ENCODE results near the gene ACOX2. TPM values are rescaled to one million over a fixed set of nuclear protein-coding genes. Genes with fewer than 3 reads are reported as not detected.
"Not testable (repeated sequence)": the region's sequence is repeated elsewhere in the genome, so short reads cannot be mapped to it uniquely, and the experiment has no call there.

ACOX2 gene
- total and polyA plus RNA-seq, 9 donors: 6.8 to 57.7 (median 23.7) TPM

DNA sequence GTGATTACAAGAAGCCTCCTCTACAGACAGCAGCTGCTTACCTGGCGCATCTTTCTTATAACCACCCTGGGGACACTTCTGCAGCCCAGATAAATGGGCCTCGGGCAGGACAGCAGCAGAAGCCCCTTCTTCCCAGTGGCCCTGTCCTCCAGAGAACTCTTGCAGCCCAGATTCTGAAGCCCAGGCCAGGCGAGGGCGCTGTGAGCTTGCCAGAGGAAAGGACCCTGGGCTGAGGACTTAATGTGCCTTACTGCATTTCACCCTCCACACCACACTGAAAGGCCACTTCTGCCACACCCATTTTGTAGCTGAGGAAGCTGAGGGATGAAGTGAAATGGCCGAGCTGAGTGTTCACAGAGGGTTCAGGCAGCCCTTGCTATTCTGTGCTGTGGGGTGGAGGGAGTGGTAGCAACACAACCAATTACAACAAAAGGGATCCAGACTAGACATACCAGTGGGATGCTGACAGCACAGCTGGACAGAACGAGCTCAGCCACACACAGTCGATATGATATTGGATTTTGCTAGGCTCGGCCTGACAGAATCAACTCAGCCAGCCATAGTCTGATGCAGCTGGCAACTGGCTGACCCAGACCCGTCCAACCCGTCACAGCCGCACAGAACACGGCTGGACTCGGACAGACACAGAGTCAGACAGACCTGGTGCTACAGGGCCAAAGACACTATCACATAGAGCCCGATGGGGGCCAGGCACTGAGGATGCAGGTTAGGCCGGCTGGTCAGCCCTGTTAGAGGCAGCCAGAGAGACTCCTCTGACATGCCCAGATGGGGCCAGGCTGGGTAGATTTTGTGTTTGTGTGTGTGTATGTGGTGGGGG is 7.3 kb downstream of the ACOX2 start:
- Histone ChIP-seq H3K4me1 (ENCODE audit: insufficient read depth) (peaks cover 2% of the 10 kb centered on the region), H3K4me3 (no peak overlapping the region), H3K27me3 (no peaks in the 10 kb centered on the region), H3K36me3 (no peaks in the 10 kb centered on the region), H3K27ac (no peak overlapping the region), H3K9me3 (no peaks in the 10 kb centered on the region)
- intact Hi-C loops (cut with DNase I): loop anchor here in 2 of 4 donors (5.0 to 10.0 kb wide), 5 partner anchors 37 to 335 kb away; partner anchors contain the start of genes HTD2 (in 1 of the 2), KCTD6 (in 1 of the 2) and RPP14 (in 1 of the 2)
- TF ChIP-seq EP300 (IDR thresholded peaks at IDR 0.05) (no peak), POLR2A (IDR thresholded peaks at IDR 0.05) (no peak)
- WGBS, 3 donors: 75 to 78% (median 76%) methylated on average over 15 of the region's 15 CpGs
- DNase-seq: no peak

DNA sequence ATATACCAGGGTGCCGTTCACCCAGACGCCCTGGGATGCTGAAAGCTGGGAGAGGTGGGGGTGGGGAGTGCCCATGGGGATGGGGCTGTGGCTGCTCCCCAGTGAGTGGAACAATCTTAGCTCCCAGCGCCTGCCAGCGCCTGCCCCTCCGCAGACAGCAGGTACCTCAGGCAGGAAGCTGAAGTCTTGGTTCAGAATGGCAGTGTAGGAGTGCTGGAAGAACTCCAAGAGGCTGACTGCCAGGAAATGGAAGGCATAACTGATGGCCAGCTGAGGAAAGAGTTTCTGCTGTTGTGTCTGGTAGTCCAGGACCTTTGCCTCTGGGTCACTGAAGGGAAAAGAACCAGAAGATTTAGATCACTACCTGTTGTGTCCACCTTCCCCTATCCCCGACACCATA is 8.4 kb downstream of the ACOX2 start:
- H3K36me3 ChIP-seq: no peaks in the 10 kb centered on the region
- no peaks in the 10 kb centered on the region for H3K27me3 ChIP-seq
- H3K27ac ChIP-seq: no peak overlapping the region
- H3K9me3 ChIP-seq: no peaks in the 10 kb centered on the region
- H3K4me1 ChIP-seq (ENCODE audit: insufficient read depth): peaks cover 2% of the 10 kb centered on the region
- WGBS, 3 donors: 57 to 71% (median 71%) methylated on average over 6 of the region's 6 CpGs
- intact Hi-C loops (cut with DNase I): no loop called here
- TF ChIP-seq EP300 (IDR thresholded peaks at IDR 0.05) (no peak), CTCF (IDR thresholded peaks at IDR 0.05) (no peak), POLR2A (IDR thresholded peaks at IDR 0.05) (no peak)
- H3K4me3 ChIP-seq: no peak overlapping the region
- DNase-seq: no peak

GRCh38 chr3:58527440-58527839 is 9.6 kb downstream of the ACOX2 start:
- H3K36me3 ChIP-seq; intact Hi-C loops (cut with DNase I); H3K27ac ChIP-seq; H3K9me3 ChIP-seq; H3K27me3 ChIP-seq; DNase-seq; H3K4me1 ChIP-seq (ENCODE audit: insufficient read depth); H3K4me3 ChIP-seq: not testable (repeated sequence)
- WGBS, 3 donors: 82 to 86% (median 85%) methylated on average over 3 of the region's 3 CpGs

- H3K36me3 ChIP-seq: no peaks in the 10 kb centered on the region
- TF ChIP-seq POLR2A (IDR thresholded peaks at IDR 0.05) (no peak), EP300 (IDR thresholded peaks at IDR 0.05) (no peak), CTCF (IDR thresholded peaks at IDR 0.05) (no peak)
- no peak for DNase-seq
- whole genome bisulfite sequencing, 3 donors: 76 to 87% (median 86%) methylated on average over 4 to 7 of the region's 7 CpGs
- H3K27ac ChIP-seq: no peak overlapping the region
- no peak overlapping the region for H3K4me3 ChIP-seq
- intact Hi-C loops (cut with DNase I): no loop called here
- no peaks in the 10 kb centered on the region for H3K4me1 ChIP-seq (ENCODE audit: insufficient read depth)
- H3K27me3 ChIP-seq: no peaks in the 10 kb centered on the region
- no peaks in the 10 kb centered on the region for H3K9me3 ChIP-seq
Measured at GRCh38 chr3:58526515-58526957, 10.5 kb downstream of the ACOX2 start.

- intact Hi-C loops (cut with DNase I): no loop called here
- Histone ChIP-seq H3K4me3 (no peak overlapping the region), H3K27me3 (no peaks in the 10 kb centered on the region), H3K36me3 (no peaks in the 10 kb centered on the region), H3K27ac (no peak overlapping the region), H3K4me1 (ENCODE audit: insufficient read depth) (no peaks in the 10 kb centered on the region), H3K9me3 (no peaks in the 10 kb centered on the region)
- no peak for DNase-seq
- 81 to 85% (median 82%) methylated on average over 11 of the region's 11 CpGs for WGBS, 3 donors
- TF ChIP-seq EP300 (IDR thresholded peaks at IDR 0.05) (no peak), POLR2A (IDR thresholded peaks at IDR 0.05) (no peak), CTCF (IDR thresholded peaks at IDR 0.05) (no peak)
Measured at GRCh38 chr3:58524326-58524888, 12.6 kb downstream of the ACOX2 start.
